HFF-Myc (cell line): ENCODE measurements around the gene SCD5.

ENCODE experiments used
- DNase-seq: peaks from one replicate; pipeline ENCODE4 v3.0.0-alpha.2; 2011; ENCODE audit warnings: low read depth; ENCODE audit errors: extremely low read depth
- H3K4me3 ChIP-seq: replicated peaks from 2 replicates; pipeline ENCODE4 v1.5.1; 2011; ENCODE audit warnings: low read depth, mild to moderate bottlenecking, control low read depth, low read length
- TF ChIP-seq, protein P1 (sequence below): IDR thresholded peaks from 2 replicates; pipeline ENCODE4 v1.5.1; 2012; ENCODE audit warnings: mild to moderate bottlenecking, low read depth, low read length, control low read depth; ENCODE audit errors: missing control alignments

The SCD5 gene

DNA sequence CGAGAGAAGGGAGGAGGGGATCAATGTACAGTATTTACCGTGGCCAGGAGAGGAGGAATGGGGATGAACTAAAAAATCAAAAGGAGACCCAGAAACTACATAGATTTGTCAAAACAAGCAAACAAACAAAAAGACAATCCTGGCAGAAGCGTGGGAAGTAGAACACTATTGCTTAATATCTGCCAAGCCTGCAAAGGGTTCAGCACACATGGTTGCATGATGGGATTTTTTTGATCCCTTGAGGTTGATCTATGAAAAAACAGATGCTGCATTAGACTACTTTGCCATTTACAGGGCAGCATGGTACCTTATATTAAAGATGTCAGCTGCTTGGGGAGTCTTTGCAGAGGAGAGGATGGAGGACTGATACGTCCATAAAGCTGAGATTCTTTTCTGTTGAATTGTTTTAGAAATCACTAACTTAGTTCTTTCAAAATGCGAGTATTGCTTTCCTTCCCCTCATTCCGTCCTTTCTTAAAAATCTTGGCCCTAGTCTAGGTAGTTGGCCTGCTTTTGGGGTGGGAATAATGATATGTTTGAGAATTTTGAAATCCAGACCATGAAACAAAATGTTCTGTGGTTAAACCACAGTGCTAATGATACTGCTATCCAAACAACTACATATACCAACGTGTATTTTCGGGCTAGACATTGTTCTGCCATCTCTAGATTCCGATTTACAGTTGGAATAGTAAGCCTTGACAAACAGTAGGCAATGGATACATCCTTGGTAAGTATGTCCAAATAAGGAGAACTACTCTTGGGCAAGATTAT, 197.2 kb downstream of the SCD5 start:
- TF ChIP-seq, protein P1, sequence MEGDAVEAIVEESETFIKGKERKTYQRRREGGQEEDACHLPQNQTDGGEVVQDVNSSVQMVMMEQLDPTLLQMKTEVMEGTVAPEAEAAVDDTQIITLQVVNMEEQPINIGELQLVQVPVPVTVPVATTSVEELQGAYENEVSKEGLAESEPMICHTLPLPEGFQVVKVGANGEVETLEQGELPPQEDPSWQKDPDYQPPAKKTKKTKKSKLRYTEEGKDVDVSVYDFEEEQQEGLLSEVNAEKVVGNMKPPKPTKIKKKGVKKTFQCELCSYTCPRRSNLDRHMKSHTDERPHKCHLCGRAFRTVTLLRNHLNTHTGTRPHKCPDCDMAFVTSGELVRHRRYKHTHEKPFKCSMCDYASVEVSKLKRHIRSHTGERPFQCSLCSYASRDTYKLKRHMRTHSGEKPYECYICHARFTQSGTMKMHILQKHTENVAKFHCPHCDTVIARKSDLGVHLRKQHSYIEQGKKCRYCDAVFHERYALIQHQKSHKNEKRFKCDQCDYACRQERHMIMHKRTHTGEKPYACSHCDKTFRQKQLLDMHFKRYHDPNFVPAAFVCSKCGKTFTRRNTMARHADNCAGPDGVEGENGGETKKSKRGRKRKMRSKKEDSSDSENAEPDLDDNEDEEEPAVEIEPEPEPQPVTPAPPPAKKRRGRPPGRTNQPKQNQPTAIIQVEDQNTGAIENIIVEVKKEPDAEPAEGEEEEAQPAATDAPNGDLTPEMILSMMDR: no peak
- no peak for DNase-seq
- H3K4me3 ChIP-seq: no peak overlapping the region

DNA sequence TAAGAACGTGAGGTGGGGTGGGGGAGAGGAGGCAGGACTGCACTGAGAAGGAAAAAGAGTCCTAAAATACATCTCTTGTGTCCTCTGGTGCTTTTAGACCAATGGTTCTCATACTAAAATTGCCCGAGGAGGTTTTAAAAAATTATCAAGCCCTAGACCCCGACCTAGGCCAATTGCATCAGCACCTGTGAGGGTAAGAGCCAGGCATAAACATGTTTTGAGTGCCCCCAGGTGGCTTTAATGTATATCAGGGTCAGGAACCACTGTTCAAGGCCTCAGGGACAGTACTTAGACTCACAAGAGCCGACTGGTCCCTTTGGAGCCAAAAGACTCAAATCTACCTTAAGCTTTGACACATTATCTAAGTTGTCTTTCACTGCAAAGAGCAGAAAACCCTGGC, 199.3 kb downstream of the SCD5 start:
- TF ChIP-seq, protein P1: no peak
- H3K4me3 ChIP-seq: no peak overlapping the region
- no peak for DNase-seq

DNA sequence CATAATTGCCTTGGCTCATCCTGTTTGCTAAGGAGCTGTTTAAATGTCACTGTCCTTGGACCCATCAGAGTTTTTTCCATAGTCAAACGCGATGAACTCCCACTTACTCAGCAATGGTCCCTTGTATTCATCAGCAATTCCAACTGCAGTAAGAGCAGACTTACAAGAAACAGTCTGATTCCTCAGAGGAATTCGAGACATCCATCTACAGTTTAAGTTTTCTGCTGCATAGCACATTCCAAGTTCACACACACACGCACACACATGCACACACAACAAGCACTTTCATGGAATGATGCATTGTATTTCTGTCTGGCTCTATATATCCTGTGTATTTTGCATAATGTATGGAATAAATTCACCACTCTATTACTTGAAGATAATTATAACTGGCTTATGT, 204.1 kb downstream of the SCD5 start:
- H3K4me3 ChIP-seq: no peak overlapping the region
- TF ChIP-seq, protein P1: no peak
- DNase-seq: no peak

DNA sequence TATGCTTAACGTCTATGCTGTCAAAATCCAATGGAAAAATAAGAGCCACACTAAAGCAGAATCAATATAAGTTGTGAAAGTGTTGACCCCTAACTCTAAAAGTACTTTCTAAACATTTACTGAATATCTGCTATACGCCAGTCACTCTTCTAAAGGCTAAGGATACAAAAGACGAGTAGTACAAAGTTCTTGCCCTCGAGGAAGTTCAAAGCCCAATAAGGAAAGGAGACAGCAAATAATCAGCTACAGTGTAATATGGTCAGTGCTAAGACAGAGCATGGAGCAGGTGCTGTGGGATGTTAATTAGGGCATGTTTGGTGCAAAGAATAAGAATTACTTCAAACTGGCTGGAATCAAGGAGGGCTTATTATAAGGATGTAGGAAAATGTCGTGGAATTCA, 205.2 kb downstream of the SCD5 start:
- no peak overlapping the region for H3K4me3 ChIP-seq
- TF ChIP-seq, protein P1: no peak
- DNase-seq: no peak

DNA sequence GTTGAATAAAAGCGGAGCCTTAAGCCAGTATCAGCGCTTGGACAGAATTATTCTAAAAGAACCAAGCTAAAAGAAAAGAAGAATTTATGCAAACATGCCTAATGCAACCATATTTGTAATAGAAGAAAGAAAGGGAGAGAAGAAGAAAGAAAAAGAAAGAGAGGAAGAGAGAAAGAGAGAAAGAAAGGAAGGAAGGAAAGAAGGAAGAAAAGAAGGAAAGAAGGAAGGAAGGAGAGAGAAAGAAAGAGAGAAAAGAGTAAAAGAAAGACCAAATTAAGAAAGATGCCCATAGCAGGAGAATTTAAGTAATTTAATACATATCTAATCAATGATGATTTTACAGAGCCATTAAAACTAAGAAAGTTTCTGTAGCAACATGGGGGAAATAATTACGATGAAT, 206.0 kb downstream of the SCD5 start:
- TF ChIP-seq, protein P1: no peak
- DNase-seq: no peak
- no peak overlapping the region for H3K4me3 ChIP-seq

DNA sequence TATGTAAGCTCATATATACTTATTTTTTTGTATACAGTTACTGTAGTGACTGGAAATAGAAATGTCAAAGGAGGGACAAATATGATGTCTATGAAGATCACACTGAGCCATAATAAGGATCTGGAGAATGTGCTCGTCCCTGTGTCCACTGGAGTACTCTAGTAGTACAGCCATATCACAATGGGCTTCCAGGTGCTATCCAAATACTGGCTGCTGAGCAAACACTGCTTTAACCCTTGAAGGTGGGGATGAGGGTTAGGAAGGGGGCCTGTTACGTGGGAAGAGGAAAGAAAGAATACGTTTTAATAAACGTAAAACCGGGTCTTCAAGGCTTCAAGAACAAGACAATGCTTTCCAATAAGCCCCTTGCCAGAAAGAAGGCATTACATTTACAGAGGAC, 207.0 kb downstream of the SCD5 start:
- no peak for DNase-seq
- H3K4me3 ChIP-seq: no peak overlapping the region
- TF ChIP-seq, protein P1: no peak

DNA sequence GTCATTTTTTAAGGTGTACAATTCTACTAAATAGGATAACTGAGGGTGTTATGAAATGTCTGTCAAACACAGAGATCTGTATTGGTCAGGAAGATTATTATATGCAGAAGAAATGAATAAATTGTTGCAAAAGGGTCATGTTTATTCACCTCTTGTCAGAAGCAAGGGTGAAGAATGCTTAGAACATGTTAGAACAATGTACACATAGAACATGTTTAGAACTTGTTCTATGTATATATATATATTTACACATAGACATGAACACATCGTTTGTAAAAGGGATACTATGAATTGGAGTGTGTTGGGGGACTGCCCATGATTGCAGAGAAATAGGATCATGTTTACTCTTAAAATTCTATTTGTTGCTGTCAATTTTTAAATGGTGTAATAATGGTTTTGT, 208.8 kb downstream of the SCD5 start:
- H3K4me3 ChIP-seq: no peak overlapping the region
- TF ChIP-seq, protein P1: no peak
- DNase-seq: no peak
